OCI-M1 (cell line): Measurements from ENCODE around the gene GABPB1.

Experiments
- DNase-seq: peaks from one replicate; lab custom pipeline; 2025; lab: John Stamatoyannopoulos, UW

The GABPB1 gene

DNA sequence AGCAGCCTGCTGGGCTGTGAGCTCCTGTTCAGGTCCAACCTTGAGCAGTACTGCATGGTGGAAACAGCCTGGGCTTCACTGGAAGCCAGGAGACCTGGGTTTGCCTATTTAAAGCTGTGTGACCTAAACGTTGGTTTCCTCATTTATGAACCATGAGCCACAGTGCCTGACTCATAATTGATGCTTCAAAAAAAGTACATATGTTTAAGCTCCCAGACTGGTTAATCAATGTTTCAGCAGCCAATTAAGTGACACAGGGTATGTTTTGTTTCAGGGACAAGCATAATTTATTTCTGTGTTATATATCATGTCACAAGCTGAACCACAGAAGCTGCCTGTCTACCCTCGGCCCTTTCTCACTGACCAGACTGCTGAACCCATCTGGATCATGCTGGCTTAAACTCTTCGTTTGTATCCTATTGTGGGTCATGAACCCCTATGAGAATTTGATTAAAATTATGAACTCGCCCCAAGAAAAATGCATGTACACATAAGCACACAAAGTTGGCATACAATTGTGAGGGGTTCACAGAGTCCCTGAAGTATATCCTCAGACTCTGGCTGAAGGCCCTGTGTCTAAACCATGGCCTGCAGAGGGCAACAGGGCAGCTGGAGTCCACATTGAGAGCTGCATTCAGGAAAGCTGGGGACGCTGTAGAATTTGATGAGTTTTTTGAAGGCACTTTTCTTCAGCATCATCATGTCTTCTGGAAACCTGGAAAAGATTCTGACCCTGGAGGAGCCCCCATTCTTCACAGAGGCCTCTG lies 113.1 kb downstream of the GABPB1 start:
- peak; percentile 36 for DNase-seq

DNA sequence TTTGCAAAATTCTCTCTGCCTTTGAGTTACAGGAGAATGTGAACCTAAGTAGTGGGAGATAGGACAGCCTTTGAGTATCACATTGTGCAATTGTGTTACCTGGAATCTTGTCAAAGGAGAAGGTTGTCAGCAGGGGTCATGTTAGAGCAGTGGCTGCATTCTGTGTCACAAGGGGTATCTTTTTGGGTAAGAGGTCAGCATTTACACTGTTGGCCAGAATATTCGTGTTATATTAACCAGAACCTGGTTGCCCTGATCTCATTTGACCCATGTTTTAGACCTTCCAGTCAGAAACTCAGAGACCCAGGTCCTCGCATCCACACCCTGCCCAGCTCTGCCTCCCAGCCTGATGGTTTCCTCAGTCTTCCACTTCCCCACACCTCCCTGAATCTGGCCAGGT lies 116.7 kb downstream of the GABPB1 start:
- DNase-seq: peak; percentile 9

DNA sequence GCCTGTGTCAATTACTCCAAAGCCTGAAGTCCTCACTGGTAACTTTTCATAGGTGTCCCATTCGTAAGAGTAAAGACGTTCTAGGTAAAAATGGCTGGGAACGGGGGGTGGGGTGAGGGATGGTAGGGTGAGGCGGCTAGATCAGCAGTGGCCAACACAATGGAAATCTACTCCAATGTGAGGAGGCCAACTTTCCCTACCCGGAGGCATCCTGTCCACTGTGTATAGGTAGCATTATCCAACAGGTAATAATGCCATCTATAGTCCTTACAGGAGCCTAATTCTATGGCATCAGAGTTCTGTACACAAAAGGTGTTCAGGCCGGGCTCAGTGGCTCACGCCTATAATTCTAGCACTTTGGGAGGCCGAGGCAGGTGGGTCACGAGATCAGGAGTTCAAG lies 118.6 kb downstream of the GABPB1 start:
- DNase-seq: no peak

GRCh38 chr15:50235794-50236193 lies 119.2 kb downstream of the GABPB1 start:
- DNase-seq: peak; percentile 26

- peak; percentile 23 for DNase-seq
Measured at GRCh38 chr15:50234764-50235163, 120.2 kb downstream of the GABPB1 start.

DNA sequence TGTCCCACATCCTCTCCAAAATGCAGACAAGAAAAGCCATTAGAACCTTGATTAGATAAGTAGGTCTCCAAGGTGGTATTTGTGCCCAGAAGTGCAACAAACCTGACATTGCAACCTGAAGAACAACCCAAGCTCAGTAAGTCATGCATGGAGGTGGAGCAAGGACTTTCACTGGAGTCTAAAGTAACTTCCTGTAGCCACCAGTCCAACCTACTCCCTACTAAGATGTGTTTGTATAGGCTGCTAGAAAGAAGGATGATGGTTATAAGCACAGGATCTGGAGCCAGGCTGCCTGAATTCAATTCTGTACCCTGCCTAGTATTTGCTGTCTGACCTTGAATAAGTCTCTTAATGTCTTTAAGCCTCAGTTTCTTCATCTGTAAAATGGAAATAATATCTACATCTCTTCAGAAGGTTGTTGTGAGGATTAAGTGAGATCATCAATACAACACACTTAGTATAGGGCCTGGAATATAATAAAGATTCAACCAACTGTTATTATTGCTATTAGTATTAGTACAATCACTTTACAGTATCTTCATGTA lies 121.7 kb downstream of the GABPB1 start:
- DNase-seq: no peak

DNA sequence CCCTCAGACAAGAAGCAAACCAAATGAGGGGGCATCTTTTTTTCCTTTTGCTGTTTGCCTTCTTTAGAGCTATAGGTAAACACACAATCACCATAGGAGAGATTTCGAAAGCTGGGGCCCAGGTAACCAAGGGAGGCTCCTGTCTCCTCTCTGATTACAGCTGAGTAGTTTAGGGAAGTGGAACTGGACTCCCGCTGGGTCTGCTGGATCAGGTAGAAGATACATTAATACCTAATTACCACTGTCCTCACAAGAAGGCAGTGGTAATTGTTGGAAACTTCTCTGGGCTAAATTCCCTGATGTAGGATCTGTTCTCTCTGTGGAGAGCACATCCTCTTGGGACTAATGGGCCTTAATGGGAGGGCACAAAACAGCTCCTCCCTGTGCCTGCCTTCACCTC lies 122.2 kb downstream of the GABPB1 start:
- DNase-seq: no peak

DNA sequence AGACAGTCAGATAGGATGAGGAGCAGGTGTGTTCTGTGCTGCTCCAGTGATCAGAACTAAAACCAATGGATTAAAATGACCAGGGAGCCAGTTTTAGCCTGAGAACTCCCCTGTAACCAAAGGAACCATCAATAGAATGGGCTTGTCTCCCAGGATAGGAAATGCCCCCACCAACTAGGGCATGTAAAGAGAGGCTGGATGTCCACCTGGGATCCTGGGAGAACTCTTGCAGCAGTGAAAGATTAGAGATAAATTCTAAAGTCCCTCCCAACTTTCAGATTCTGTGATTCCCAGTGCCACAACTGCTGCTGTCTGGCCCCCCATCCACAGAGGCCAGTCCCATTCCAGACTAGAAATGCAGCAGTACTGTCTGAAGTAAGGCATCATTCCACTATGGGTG lies 123.2 kb downstream of the GABPB1 start:
- no peak for DNase-seq

DNA sequence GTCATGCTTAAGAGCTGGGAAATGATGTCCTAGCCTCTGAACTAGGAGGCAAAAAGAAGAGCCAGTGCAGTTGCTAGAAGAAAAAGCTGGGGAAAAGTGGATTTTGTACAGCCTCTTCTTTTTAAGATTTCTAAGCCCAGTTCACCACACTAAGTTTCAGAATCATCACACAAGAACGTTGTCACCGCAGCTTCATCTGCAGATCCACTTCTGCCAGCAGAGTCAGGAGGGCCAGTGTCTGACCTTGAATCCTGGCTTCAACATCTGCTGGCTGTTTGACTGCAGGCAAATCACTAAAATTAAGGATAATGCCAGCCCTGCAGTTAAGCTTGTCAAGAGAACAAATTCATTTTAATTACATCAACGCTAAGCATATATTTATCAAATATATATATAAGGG lies 125.7 kb downstream of the GABPB1 start:
- DNase-seq: no peak

DNA sequence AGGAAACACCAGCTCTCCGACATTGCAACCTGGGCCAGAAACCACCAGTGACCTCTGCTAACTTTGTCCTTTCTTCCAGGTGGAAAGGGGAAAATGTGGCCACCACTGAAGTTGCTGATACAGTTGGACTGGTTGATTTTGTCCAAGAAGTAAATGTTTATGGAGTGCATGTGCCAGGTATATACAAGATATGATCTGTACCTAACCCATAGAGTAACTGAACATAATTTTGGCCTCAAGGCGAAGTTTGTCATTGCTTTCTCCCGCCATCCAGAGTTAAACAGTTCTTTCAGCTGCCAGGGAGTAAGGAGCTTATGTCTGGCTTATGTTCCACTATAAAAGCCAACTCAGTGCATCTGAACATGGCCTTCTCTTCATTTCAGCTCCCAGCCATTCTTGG lies 126.1 kb downstream of the GABPB1 start:
- no peak for DNase-seq

- no peak for DNase-seq
Measured at GRCh38 chr15:50227076-50227475, 127.9 kb downstream of the GABPB1 start.

DNA sequence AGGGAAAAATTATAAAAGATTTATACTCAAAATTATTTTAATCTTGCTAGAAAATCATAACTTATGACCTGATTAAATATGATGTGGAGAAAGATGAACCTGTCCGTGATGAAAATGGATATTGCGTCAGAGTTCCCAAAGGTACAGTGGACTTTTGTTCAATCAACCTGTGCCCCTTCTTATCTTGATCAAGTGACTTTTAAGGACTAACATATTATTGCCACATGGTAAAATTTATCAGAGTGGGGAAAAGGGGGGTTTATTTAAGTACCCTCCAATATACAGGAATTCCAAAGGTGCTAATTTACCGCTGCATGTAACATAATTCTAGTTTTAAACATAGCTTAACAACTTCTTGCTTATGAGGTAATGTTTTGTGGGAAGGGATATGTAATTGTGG lies 129.1 kb downstream of the GABPB1 start:
- DNase-seq: no peak
